Osteocyte (in vitro differentiated cells): ENCODE results near the gene AP1S1. TPM values are rescaled to one million over a fixed set of nuclear protein-coding genes. Genes with fewer than 3 reads are reported as not detected.
"Not testable (repeated sequence)": the region's sequence is repeated elsewhere in the genome, so short reads cannot be mapped to it uniquely, and the experiment has no call there.

ENCODE experiments used
- DNase-seq: peaks from one replicate; pipeline ENCODE4 v3.0.0; 2021; ENCODE audit warnings: mixed read lengths; ENCODE audit not compliant: unreplicated experiment; ENCODE audit errors: extremely low spot score
- H3K27ac Mint-ChIP-seq: one replicate; pipeline ENCODE4 v1.8.0; 2021; ENCODE audit warnings: mild to moderate bottlenecking, mixed read lengths; ENCODE audit not compliant: unreplicated experiment
- H3K27me3 Mint-ChIP-seq: one replicate; pipeline ENCODE4 v1.8.0; 2021; ENCODE audit warnings: mixed read lengths; ENCODE audit not compliant: unreplicated experiment
- H3K36me3 Mint-ChIP-seq: one replicate; pipeline ENCODE4 v1.8.0; 2021; ENCODE audit warnings: mixed read lengths; ENCODE audit not compliant: unreplicated experiment
- H3K4me1 Mint-ChIP-seq: one replicate; pipeline ENCODE4 v1.8.0; 2021; ENCODE audit warnings: mixed read lengths; ENCODE audit not compliant: unreplicated experiment
- H3K4me3 Mint-ChIP-seq: one replicate; pipeline ENCODE4 v1.8.0; 2021; ENCODE audit warnings: mild to moderate bottlenecking, moderate library complexity, mixed read lengths; ENCODE audit not compliant: unreplicated experiment
- H3K9me3 Mint-ChIP-seq: one replicate; pipeline ENCODE4 v1.8.0; 2021; ENCODE audit warnings: mixed read lengths; ENCODE audit not compliant: unreplicated experiment
- CTCF ChIP-seq: fragments of 200-600 bp; sonication (generic); IDR thresholded peaks from 2 replicates; pipeline ENCODE4 v1.5.0; 2021; ENCODE audit warnings: antibody characterized with exemption, mild to moderate bottlenecking, moderate library complexity
- total RNA-seq: library from RNA; stranded (reverse); gene quantifications from 2 replicates; pipeline ENCODE4 v1.2.1, GENCODE V29; 2021

Gene AP1S1
- total RNA-seq, 1 donor from 2014 or later = 57.9 TPM

GRCh38 chr7:101108961-101109360, 45.3 kb upstream of the AP1S1 start:
- Mint-ChIP-seq H3K4me1 (peaks cover 55% of the 10 kb centered on the region), H3K4me3 (no peak overlapping the region), H3K27me3 (no peaks in the 10 kb centered on the region), H3K9me3 (no peaks in the 10 kb centered on the region), H3K27ac (peak overlapping the region; percentile 75), H3K36me3 (no peaks in the 10 kb centered on the region)
- no peak for DNase-seq
- no peak for TF ChIP-seq CTCF

DNA sequence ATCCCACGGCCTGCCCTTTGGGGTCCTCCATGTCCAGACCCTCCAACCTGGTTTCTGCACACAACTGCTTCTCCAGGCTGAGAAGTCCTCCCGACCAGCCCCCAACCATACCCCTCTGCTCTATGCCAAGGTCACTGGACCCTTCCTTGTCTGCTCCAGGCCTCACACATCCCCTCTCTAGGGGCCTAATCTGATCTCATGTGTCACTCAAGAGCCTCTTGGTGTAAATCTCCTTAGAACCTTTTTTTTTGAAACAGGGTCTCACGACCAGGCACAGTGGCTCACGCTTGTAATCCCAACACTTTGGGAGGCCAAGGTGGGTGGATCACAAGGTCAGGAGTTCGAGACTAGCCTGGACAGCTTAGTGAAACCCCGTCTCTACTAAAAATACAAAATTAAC, 44.9 kb upstream of the AP1S1 start:
- H3K27me3 Mint-ChIP-seq = no peaks in the 10 kb centered on the region
- TF ChIP-seq CTCF = no peak
- H3K9me3 Mint-ChIP-seq = no peaks in the 10 kb centered on the region
- no peaks in the 10 kb centered on the region for H3K36me3 Mint-ChIP-seq
- DNase-seq = no peak
- H3K27ac Mint-ChIP-seq = peak overlapping the region; percentile 75
- H3K4me3 Mint-ChIP-seq = no peak overlapping the region
- H3K4me1 Mint-ChIP-seq = peaks cover 55% of the 10 kb centered on the region

GRCh38 chr7:101111261-101111660, 43.0 kb upstream of the AP1S1 start:
- no peaks in the 10 kb centered on the region for H3K27me3 Mint-ChIP-seq
- H3K9me3 Mint-ChIP-seq = no peaks in the 10 kb centered on the region
- DNase-seq = no peak
- H3K4me3 Mint-ChIP-seq = no peak overlapping the region
- no peaks in the 10 kb centered on the region for H3K36me3 Mint-ChIP-seq
- H3K27ac Mint-ChIP-seq = peak overlapping the region; percentile 96
- TF ChIP-seq CTCF = no peak
- H3K4me1 Mint-ChIP-seq = peaks cover 55% of the 10 kb centered on the region

- no peaks in the 10 kb centered on the region for H3K27me3 Mint-ChIP-seq
- H3K9me3 Mint-ChIP-seq = no peaks in the 10 kb centered on the region
- peaks cover 64% of the 10 kb centered on the region for H3K4me1 Mint-ChIP-seq
- no peak overlapping the region for H3K4me3 Mint-ChIP-seq
- no peak for TF ChIP-seq CTCF
- peak overlapping the region; percentile 96 for H3K27ac Mint-ChIP-seq
- peak; percentile 88 for DNase-seq
- H3K36me3 Mint-ChIP-seq = no peaks in the 10 kb centered on the region
Observed at GRCh38 chr7:101112233-101112632, 42.0 kb upstream of the AP1S1 start.

- H3K36me3 Mint-ChIP-seq, H3K4me3 Mint-ChIP-seq, H3K27me3 Mint-ChIP-seq, DNase-seq, H3K9me3 Mint-ChIP-seq: not testable (repeated sequence)
- peaks cover 70% of the 10 kb centered on the region for H3K4me1 Mint-ChIP-seq
- peak overlapping the region; percentile 96 for H3K27ac Mint-ChIP-seq
Observed at GRCh38 chr7:101113140-101113539, 41.1 kb upstream of the AP1S1 start.

- DNase-seq = no peak
- no peaks in the 10 kb centered on the region for H3K9me3 Mint-ChIP-seq
- no peak overlapping the region for H3K4me3 Mint-ChIP-seq
- peak overlapping the region; percentile 75 for H3K27ac Mint-ChIP-seq
- H3K36me3 Mint-ChIP-seq = no peaks in the 10 kb centered on the region
- peaks cover 71% of the 10 kb centered on the region for H3K4me1 Mint-ChIP-seq
- no peak for TF ChIP-seq CTCF
- no peaks in the 10 kb centered on the region for H3K27me3 Mint-ChIP-seq
Observed at GRCh38 chr7:101113836-101114235, 40.4 kb upstream of the AP1S1 start.
